Immature natural killer cell (primary cell): Measurements from ENCODE around the gene NME5. TPM values are rescaled to one million over a fixed set of nuclear protein-coding genes. Genes with fewer than 3 reads are reported as not detected.
"Not testable (repeated sequence)": the region's sequence is repeated elsewhere in the genome, so short reads cannot be mapped to it uniquely, and the experiment has no call there.

Source experiments
- DNase-seq, 3 donors: peaks; one replicate each; pipeline ENCODE4 v3.0.0; 2022; ENCODE audit warnings: mixed read lengths in 1 of 3
- H3K27ac Mint-ChIP-seq, 6 donors: one replicate each; pipeline ENCODE4 v1.8.0; 2020; ENCODE audit warnings: mixed read lengths in 6 of 6, mild to moderate bottlenecking in 5 of 6, inconsistent platforms in 4 of 6, moderate library complexity in 3 of 6
- H3K27me3 Mint-ChIP-seq, 3 donors: one replicate each; pipeline ENCODE4 v1.8.0; 2020 to 2021; ENCODE audit warnings: low read depth in 3 of 3, mild to moderate bottlenecking in 3 of 3, mixed read lengths in 3 of 3, moderate library complexity in 3 of 3, inconsistent platforms in 1 of 3
- H3K36me3 Mint-ChIP-seq, 3 donors: one replicate each; pipeline ENCODE4 v1.8.0; 2020; ENCODE audit warnings: mixed read lengths in 3 of 3, inconsistent platforms in 2 of 3, mild to moderate bottlenecking in 2 of 3
- H3K4me1 Mint-ChIP-seq, 2 donors: one replicate each; pipeline ENCODE4 v1.8.0; 2020; ENCODE audit warnings: inconsistent platforms in 2 of 2, mild to moderate bottlenecking in 2 of 2, mixed read lengths in 2 of 2, moderate library complexity in 1 of 2
- H3K4me3 Mint-ChIP-seq, 5 donors: one replicate each; pipeline ENCODE4 v1.8.0; 2020; ENCODE audit warnings: mild to moderate bottlenecking in 5 of 5, mixed read lengths in 5 of 5, inconsistent platforms in 3 of 5, moderate library complexity in 3 of 5
- H3K9me3 Mint-ChIP-seq, 6 donors: one replicate each; pipeline ENCODE4 v1.8.0; 2020; ENCODE audit warnings: mild to moderate bottlenecking in 6 of 6, mixed read lengths in 6 of 6, inconsistent platforms in 4 of 6, moderate library complexity in 3 of 6
- polyA plus RNA-seq, 3 donors: library from polyadenylated mRNA; unstranded; fragments of 300-500 nt; fragmentation: Illumina TruSeq; gene quantifications; one replicate each; pipeline ENCODE4 v1.2.3, GENCODE V29; 2021

Gene NME5
- polyA plus RNA-seq, 3 donors from 2014 or later = not detected

DNA sequence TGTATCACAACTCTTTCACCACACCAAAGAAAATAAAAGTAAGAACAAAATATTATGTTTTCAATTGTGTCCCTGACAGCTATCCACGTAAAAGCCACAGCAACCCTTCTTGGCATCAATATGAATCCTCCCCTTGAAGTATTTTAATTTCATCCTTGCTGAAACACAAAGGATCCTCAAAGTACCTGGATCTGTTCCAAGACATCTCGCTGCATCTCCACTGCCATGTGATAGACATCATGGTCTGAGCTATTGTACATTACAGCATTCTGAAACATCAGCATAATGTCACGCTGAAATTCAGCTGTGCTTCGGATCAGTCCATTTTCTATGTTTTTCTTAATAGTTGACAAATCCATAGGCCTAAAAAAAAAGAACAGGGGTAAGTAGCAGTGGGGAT is 21.5 kb upstream of the NME5 start:
- H3K27me3 Mint-ChIP-seq = no peaks in the 10 kb centered on the region
- H3K36me3 Mint-ChIP-seq = peaks cover 38 to 81% (median 70%) of the 10 kb centered on the region in 3 donors

DNA sequence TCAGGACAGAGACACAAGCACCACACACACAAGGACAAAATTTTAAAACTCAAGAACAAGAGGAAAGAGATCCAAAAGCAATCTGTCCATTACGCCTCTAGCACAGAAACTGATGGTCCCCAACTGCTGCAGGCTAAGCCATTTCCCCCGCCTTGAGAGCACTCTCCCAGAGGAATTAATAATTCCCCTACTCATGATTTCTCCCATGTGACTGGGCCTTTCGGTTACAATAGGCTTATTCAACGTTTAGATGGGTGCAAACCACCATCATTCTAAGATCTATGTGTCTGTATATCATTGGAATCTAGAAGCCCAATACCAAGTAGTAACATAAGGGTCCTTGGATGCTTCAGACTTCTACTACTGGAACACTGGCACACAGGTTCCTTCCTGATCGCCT is 20.4 kb upstream of the NME5 start:
- peak overlapping the region in 2 of 6 donors; percentile 4 to 6 for H3K27ac Mint-ChIP-seq
- peaks cover 32 to 72% (median 59%) of the 10 kb centered on the region in 3 donors for H3K36me3 Mint-ChIP-seq
- H3K4me3 Mint-ChIP-seq = no peak overlapping the region
- no peak for DNase-seq
- H3K4me1 Mint-ChIP-seq = no peaks in the 10 kb centered on the region
- H3K9me3 Mint-ChIP-seq = no peaks in the 10 kb centered on the region
- no peaks in the 10 kb centered on the region for H3K27me3 Mint-ChIP-seq

More for the DNA sequence above, 21.5 kb upstream of the NME5 start:
- Mint-ChIP-seq H3K9me3 (no peaks in the 10 kb centered on the region), H3K4me3 (no peak overlapping the region), H3K27ac (no peak overlapping the region), H3K4me1 (no peaks in the 10 kb centered on the region)
- DNase-seq = no peak

DNA sequence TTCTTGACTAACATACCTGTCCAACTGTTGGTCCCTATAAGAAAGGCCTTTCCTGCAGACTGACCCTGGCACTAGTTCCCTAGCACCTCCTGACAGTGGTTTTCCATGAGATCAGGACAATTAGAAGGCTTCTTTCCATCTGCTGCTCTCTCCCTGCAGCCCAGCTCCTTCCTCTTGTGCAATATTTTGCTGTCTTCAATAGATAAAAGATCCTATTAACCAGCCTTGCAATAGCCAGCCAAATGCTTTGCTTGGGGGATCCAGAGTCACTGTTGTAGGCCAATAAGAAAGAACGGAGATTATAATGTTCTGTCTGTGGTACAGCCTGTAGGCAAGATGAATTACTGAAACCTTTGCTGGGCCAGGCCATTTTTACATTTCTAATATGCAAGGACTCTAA is 18.4 kb upstream of the NME5 start:
- Mint-ChIP-seq H3K27me3 (no peaks in the 10 kb centered on the region), H3K4me1 (no peaks in the 10 kb centered on the region), H3K9me3 (no peaks in the 10 kb centered on the region), H3K36me3 (peaks cover 23 to 52% (median 39%) of the 10 kb centered on the region in 3 donors), H3K4me3 (no peak overlapping the region), H3K27ac (no peak overlapping the region)
- DNase-seq = no peak

DNA sequence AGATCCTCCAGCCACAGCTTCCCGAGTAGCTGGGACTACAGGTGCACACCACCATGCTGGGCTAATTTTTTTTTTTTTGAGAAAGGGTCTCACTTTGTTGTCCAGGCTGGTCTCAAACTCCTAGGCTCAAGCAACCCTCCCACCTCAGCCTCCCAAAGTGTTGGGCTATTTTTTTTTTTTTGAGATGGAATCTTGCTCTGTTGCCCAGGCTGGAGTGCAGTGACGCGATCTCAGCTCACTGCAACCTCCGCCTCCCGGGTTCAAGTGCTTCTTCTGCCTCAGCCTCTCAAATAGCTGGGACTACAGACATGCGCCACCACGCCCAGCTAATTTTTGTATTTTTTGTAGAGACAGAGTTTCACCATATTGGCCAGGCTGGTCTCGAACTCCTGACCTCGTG is 16.7 kb upstream of the NME5 start:
- H3K4me3 Mint-ChIP-seq, H3K4me1 Mint-ChIP-seq, DNase-seq, H3K27ac Mint-ChIP-seq, H3K27me3 Mint-ChIP-seq, H3K9me3 Mint-ChIP-seq: not testable (repeated sequence)
- peaks cover 19 to 43% (median 38%) of the 10 kb centered on the region in 3 donors for H3K36me3 Mint-ChIP-seq

DNA sequence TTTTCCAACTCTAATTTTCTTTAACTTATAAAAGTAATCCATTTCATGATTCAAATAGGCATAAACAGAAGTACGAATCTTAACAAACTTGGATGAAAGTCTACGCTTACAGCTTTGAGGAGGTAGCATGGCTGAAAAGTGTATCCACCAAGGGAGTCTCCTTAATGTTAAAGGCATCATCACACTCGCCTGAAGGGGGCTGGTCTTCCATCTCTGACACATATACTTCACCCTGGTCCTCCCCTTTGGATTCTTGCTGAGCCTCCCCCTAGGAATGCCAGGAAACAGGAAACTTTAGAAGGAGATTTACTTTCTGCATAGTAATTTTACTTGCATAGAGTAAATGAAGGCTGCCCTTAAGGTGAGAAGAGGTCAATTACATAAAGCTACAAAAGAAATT is 10.3 kb upstream of the NME5 start:
- no peak for DNase-seq
- Mint-ChIP-seq H3K27me3 (peaks cover 0 to 2% (median 0%) of the 10 kb centered on the region in 3 donors), H3K27ac (no peak overlapping the region), H3K4me1 (no peaks in the 10 kb centered on the region), H3K9me3 (no peaks in the 10 kb centered on the region), H3K36me3 (no peaks in the 10 kb centered on the region), H3K4me3 (no peak overlapping the region)

DNA sequence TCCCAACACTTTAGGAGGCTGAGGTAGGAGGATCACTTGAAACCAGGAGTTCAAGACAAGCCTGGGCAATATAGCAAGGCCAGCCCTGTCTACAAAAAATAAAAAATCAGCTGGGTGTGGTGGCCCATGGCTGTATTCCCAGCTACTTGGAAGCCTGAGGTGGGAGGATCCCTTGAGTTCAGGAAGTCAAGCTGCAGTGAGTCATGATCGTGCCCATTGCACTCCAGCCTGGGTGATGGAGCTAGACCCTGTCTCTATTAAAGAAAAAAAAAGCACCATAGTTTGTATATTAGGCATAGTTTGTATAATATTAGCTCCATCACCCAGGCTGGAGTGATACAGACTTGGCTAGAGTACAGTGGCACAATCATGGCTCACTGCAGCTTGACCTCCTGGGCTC is 9.6 kb upstream of the NME5 start:
- Mint-ChIP-seq H3K4me3 (no peak overlapping the region), H3K27me3 (peaks cover 0 to 2% (median 0%) of the 10 kb centered on the region in 3 donors), H3K36me3 (no peaks in the 10 kb centered on the region), H3K9me3 (no peaks in the 10 kb centered on the region), H3K27ac (no peak overlapping the region), H3K4me1 (no peaks in the 10 kb centered on the region)
- no peak for DNase-seq

DNA sequence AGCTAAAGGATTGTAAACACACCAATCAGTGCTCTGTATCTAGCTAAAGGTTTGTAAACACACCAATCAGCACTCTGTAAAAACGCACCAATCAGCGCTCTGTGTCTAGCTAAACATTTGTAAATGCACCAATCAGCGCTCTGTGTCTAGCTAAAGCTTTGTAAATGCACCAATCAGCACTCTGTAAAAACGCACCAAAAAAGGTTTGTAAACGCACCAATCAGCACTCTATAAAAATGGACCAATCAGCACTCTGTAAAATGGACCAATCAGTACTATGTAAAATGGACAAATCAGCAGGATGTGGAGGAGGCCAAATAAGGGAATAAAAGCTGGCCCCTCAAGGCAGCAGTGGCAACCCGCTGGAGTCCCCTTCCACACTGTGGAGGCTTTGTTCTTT is 4.3 kb upstream of the NME5 start:
- not testable (repeated sequence) for H3K36me3 Mint-ChIP-seq, H3K27ac Mint-ChIP-seq, H3K4me3 Mint-ChIP-seq, H3K4me1 Mint-ChIP-seq, H3K9me3 Mint-ChIP-seq, DNase-seq, H3K27me3 Mint-ChIP-seq

DNA sequence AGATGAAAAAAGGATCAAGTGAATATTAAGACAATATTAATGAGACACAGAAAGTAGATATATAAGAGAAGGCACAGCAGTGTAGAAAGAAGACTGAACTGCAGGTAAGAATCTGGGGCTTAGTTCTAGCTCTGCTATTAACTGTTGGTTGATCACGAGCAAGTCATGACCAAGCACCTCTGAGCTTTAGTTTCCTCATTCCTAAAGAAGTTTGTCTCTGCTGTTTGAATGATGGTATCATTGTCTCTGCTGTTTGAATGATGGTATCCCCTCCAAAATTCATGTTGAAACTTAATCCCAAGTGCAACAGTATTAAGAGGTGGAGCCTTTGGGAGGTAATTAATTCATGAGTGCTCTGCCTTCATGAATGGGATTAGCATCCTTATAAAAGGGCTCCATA is 2.5 kb upstream of the NME5 start:
- no peak for DNase-seq
- Mint-ChIP-seq H3K36me3 (peaks cover 0 to 3% (median 0%) of the 10 kb centered on the region in 3 donors), H3K27ac (no peak overlapping the region), H3K9me3 (no peaks in the 10 kb centered on the region), H3K4me1 (no peaks in the 10 kb centered on the region), H3K27me3 (peaks cover 0 to 10% (median 4%) of the 10 kb centered on the region in 3 donors), H3K4me3 (no peak overlapping the region)

DNA sequence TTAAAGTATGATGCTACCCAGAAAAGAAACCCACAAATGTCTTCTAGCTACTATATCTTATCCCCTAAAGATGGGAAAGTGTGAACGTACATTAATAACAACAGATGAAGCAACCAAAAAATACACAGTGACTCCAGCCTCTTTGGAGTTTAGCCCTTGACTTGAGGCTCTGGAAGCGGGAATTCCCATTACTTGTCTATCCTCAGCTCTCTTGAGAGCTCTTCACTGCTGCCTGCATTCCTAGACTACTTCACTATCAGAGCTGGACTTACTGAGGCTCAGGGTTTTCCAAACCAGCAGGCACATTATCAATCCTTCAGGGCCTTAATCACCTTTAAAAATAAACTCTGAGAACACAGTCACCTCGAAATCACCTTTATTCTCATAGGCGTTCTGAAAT is 1.0 kb upstream of the NME5 start:
- H3K27me3 Mint-ChIP-seq = peaks cover 0 to 17% (median 4%) of the 10 kb centered on the region in 3 donors
- no peaks in the 10 kb centered on the region for H3K4me1 Mint-ChIP-seq
- H3K9me3 Mint-ChIP-seq = no peaks in the 10 kb centered on the region
- no peak for DNase-seq
- peaks cover 0 to 3% (median 0%) of the 10 kb centered on the region in 3 donors for H3K36me3 Mint-ChIP-seq
- no peak overlapping the region for H3K27ac Mint-ChIP-seq
- no peak overlapping the region for H3K4me3 Mint-ChIP-seq

DNA sequence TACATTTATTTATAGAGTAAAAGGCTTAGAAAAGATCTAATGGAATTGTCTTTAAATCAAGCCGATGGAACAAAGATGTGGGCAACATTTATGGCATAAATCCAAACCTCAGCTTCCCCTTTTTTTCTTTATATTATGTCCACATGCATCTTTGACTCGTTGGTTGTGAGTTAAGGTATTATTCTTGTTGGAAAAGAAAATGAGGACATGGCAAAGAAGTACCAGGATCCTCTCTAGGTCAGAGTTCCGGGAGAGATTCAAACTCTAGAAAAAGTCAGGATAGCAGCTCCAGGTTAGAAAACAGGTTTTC is 508 bp upstream of the NME5 start:
- Mint-ChIP-seq H3K9me3 (no peaks in the 10 kb centered on the region), H3K27ac (no peak overlapping the region), H3K4me3 (peak overlapping the region in 1 of 5 donors; percentile 38), H3K4me1 (no peaks in the 10 kb centered on the region), H3K27me3 (peaks cover 0 to 17% (median 4%) of the 10 kb centered on the region in 3 donors), H3K36me3 (peaks cover 0 to 3% (median 0%) of the 10 kb centered on the region in 3 donors)
- DNase-seq = no peak

DNA sequence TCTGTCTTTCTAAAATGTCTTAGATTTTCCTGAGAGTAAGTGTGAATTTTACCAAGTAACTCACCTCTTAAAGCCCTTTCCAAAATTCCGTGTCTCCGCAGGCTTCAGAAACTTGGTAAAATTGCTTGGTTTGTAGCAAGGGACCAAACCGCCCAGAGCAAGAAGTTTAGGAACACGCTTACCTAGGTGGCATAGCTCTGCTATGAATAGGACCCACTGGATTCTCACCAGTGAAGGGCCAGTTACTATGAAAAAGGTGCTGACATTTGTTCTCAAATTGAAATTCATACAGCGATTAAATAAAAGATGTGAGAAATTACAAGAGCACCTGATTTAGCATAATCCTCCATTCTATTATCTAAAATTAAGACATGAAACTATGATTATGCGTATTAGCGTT is 6.7 kb downstream of the NME5 start:
- H3K4me3 Mint-ChIP-seq = peak overlapping the region in 1 of 5 donors; percentile 69

DNA sequence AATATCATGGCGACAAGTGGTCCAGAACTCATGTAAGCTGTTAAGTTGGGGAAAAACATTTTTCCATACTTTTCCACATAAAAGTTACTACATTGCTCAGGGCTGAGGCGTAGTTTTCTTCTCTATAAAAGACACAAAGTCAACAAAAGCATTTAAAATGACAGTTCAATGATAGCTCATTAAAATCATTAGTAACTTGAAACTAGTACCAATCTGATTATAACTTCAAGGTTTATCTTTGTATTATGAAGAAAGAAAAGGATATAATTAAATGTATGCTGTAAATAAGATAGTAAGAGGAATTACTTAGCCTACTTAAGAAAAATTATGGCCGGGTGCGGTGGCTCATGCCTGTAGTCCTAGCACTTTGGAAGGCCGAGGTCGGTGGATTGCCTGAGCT is 9.9 kb downstream of the NME5 start:
- Mint-ChIP-seq H3K4me3 (no peak overlapping the region), H3K9me3 (no peaks in the 10 kb centered on the region), H3K27ac (no peak overlapping the region), H3K36me3 (no peaks in the 10 kb centered on the region), H3K4me1 (peaks cover 0 to 2% of the 10 kb centered on the region in 2 donors), H3K27me3 (peaks cover 2 to 4% (median 3%) of the 10 kb centered on the region in 3 donors)
- no peak for DNase-seq

More for the DNA sequence above, 6.7 kb downstream of the NME5 start:
- DNase-seq = no peak
- H3K36me3 Mint-ChIP-seq = no peaks in the 10 kb centered on the region
- peaks cover 2 to 12% (median 3%) of the 10 kb centered on the region in 3 donors for H3K27me3 Mint-ChIP-seq
- peaks cover 0 to 2% of the 10 kb centered on the region in 2 donors for H3K4me1 Mint-ChIP-seq
- H3K9me3 Mint-ChIP-seq = no peaks in the 10 kb centered on the region
- no peak overlapping the region for H3K27ac Mint-ChIP-seq

DNA sequence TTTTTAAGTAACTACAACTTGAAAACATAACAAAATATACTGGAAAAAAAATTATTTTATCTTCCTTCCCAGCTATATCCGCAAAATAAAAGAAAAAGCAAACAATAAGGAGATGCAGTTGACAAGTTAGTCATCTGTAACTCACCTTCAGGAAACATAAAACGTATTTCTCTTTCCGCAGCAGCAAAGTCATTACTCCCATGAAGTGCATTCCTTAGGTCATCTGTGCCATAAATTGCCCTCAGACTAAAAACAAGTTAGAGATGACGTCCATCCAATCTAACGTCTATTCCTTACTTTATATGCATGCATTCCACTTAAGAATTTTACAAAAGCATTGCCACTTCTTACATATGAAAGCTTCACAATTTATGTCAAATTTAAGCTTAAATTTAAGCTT is 10.9 kb downstream of the NME5 start:
- no peaks in the 10 kb centered on the region for H3K36me3 Mint-ChIP-seq
- no peak overlapping the region for H3K27ac Mint-ChIP-seq
- H3K9me3 Mint-ChIP-seq = no peaks in the 10 kb centered on the region
- no peak for DNase-seq
- peaks cover 2 to 7% (median 3%) of the 10 kb centered on the region in 3 donors for H3K27me3 Mint-ChIP-seq
- H3K4me1 Mint-ChIP-seq = peaks cover 0 to 2% of the 10 kb centered on the region in 2 donors
- no peak overlapping the region for H3K4me3 Mint-ChIP-seq

DNA sequence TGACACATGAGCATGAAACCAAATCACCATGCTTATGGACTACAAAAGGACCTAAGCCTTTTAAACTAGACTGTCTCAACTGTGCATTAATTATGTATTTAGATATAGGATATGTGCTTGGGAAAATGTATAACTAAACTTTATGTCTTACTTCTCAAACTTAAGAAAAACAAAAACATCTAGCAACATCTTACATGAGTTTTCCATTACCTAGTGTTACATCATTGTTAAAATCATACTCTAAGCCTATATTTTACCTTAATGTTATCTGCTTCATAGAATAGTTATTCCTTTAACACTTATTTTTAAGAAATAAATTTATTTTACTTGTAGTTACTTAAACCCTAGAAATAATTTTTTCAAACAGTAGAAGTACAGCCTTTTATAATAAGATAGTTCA is 24.0 kb downstream of the NME5 start:
- Mint-ChIP-seq H3K36me3 (no peaks in the 10 kb centered on the region), H3K27me3 (peaks cover 3 to 4% (median 3%) of the 10 kb centered on the region in 3 donors), H3K9me3 (no peaks in the 10 kb centered on the region), H3K27ac (no peak overlapping the region), H3K4me3 (no peak overlapping the region), H3K4me1 (no peaks in the 10 kb centered on the region)
- DNase-seq = no peak

DNA sequence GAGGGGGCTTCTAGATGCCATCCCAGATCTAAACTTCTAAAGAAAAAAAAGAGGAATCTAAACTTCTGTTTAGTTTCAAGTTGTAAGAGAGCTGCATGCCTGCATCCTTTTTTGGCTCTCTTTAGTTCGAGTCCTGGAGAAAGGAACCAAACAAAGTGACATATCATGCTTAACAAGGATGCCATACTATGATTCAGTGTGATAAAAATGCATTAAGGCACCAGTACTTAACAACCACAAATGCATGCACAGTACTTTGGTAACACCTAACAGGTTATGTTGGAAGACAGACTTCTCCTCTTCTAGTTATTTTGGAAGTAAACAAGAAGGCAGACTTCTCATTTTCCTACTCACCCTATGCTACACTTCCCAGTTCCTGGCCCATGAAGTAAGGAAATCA is 27.3 kb downstream of the NME5 start:
- peaks cover 0 to 1% (median 0%) of the 10 kb centered on the region in 6 donors for H3K9me3 Mint-ChIP-seq
- H3K4me1 Mint-ChIP-seq = no peaks in the 10 kb centered on the region

More for the DNA sequence above, 27.3 kb downstream of the NME5 start:
- DNase-seq = no peak
- H3K4me3 Mint-ChIP-seq = no peak overlapping the region
- peaks cover 3 to 8% (median 3%) of the 10 kb centered on the region in 3 donors for H3K27me3 Mint-ChIP-seq
- H3K36me3 Mint-ChIP-seq = no peaks in the 10 kb centered on the region
- H3K27ac Mint-ChIP-seq = no peak overlapping the region
